ENCODE data around the gene TEX52.

- TF ChIP-seq CTCF (conservative IDR thresholded peaks at IDR 0.05; ENCODE audit: low read length) (no peak), EZH2phosphoT487 (IDR thresholded peaks at IDR 0.05; ENCODE audit: borderline replicate concordance, low read depth, low read length) (no peak)
Measured at GRCh38 chr12:2825132-2825531, 31.7 kb downstream of the TEX52 start.

Measured in OCI-LY7 (cell line).